Measurements from ENCODE around the gene DDHD1.

- TF ChIP-seq, protein P1, sequence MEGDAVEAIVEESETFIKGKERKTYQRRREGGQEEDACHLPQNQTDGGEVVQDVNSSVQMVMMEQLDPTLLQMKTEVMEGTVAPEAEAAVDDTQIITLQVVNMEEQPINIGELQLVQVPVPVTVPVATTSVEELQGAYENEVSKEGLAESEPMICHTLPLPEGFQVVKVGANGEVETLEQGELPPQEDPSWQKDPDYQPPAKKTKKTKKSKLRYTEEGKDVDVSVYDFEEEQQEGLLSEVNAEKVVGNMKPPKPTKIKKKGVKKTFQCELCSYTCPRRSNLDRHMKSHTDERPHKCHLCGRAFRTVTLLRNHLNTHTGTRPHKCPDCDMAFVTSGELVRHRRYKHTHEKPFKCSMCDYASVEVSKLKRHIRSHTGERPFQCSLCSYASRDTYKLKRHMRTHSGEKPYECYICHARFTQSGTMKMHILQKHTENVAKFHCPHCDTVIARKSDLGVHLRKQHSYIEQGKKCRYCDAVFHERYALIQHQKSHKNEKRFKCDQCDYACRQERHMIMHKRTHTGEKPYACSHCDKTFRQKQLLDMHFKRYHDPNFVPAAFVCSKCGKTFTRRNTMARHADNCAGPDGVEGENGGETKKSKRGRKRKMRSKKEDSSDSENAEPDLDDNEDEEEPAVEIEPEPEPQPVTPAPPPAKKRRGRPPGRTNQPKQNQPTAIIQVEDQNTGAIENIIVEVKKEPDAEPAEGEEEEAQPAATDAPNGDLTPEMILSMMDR (IDR thresholded peaks at IDR 0.05; ENCODE audit: poor library complexity): no peak
- no peak for TF ChIP-seq EZH2 (IDR thresholded peaks at IDR 0.05; ENCODE audit: borderline replicate concordance)
These were observed 142.7 kb downstream of the DDHD1 start for GRCh38 chr14:53010193-53011040.
